ENCODE measurements around the gene TFIP11.

TFIP11 gene

GRCh38 chr22:26512149-26512793 is at the start of gene TFIP11:
TSS of gene TFIP11 (minus strand) at chr22:26512473. CDS start at chr22:26510272, 2,201 bp downstream.
- DNase-seq = peak; percentile 97

GRCh38 chr22:26561756-26562417 is 49.6 kb upstream of the TFIP11 start:
- no peak for DNase-seq

- no peak for DNase-seq
Observed at GRCh38 chr22:26559961-26560575, 47.8 kb upstream of the TFIP11 start.

GRCh38 chr22:26558248-26558895 is 46.1 kb upstream of the TFIP11 start:
- DNase-seq = no peak

GRCh38 chr22:26556904-26557303 is 44.6 kb upstream of the TFIP11 start:
- DNase-seq = no peak

GRCh38 chr22:26555478-26555877 is 43.2 kb upstream of the TFIP11 start:
- DNase-seq = no peak

- DNase-seq = no peak
Observed at GRCh38 chr22:26554956-26555355, 42.7 kb upstream of the TFIP11 start.

GRCh38 chr22:26553056-26553752 is 40.9 kb upstream of the TFIP11 start:
- DNase-seq = no peak

- DNase-seq = no peak
Observed at GRCh38 chr22:26552466-26552865, 40.2 kb upstream of the TFIP11 start.

GRCh38 chr22:26551568-26551967 is 39.3 kb upstream of the TFIP11 start:
- no peak for DNase-seq

- DNase-seq = no peak
Observed at GRCh38 chr22:26550498-26551033, 38.3 kb upstream of the TFIP11 start.

- no peak for DNase-seq
Observed at GRCh38 chr22:26549902-26550497, 37.7 kb upstream of the TFIP11 start.

GRCh38 chr22:26548984-26549383 is 36.7 kb upstream of the TFIP11 start:
- DNase-seq = no peak

GRCh38 chr22:26548303-26548702 is 36.0 kb upstream of the TFIP11 start:
- DNase-seq = no peak

- DNase-seq = no peak
Observed at GRCh38 chr22:26547837-26548236, 35.6 kb upstream of the TFIP11 start.

- DNase-seq = no peak
Observed at GRCh38 chr22:26547426-26547825, 35.2 kb upstream of the TFIP11 start.

- no peak for DNase-seq
Observed at GRCh38 chr22:26546282-26546681, 34.0 kb upstream of the TFIP11 start.

GRCh38 chr22:26545827-26546226 is 33.6 kb upstream of the TFIP11 start:
- DNase-seq = no peak

- DNase-seq = no peak
Observed at GRCh38 chr22:26545385-26545784, 33.1 kb upstream of the TFIP11 start.

GRCh38 chr22:26544489-26544888 is 32.2 kb upstream of the TFIP11 start:
- no peak for DNase-seq

GRCh38 chr22:26542831-26543230 is 30.6 kb upstream of the TFIP11 start:
- no peak for DNase-seq

GRCh38 chr22:26541167-26541819 is 29.0 kb upstream of the TFIP11 start:
- DNase-seq = no peak

Data from right forelimb (tissue), 1 donor.